ENCODE data around the gene MSI1. TPM values are rescaled to one million over a fixed set of nuclear protein-coding genes. Genes with fewer than 3 reads are reported as not detected.

The MSI1 gene
- total RNA-seq, 1 donor from 2014 or later = 229 TPM

GRCh38 chr12:120399531-120399930 is 30.6 kb upstream of the MSI1 start:
- Mint-ChIP-seq H3K9me3 (no peaks in the 10 kb centered on the region), H3K36me3 (ENCODE audit: low read depth) (no peaks in the 10 kb centered on the region), H3K27ac (ENCODE audit: unreplicated experiment) (no peak overlapping the region), H3K4me1 (peaks cover 68% of the 10 kb centered on the region), H3K27me3 (ENCODE audit: low read depth) (no peaks in the 10 kb centered on the region), H3K4me3 (peak overlapping the region; percentile 8)
- TF ChIP-seq CTCF (conservative IDR thresholded peaks at IDR 0.05) = no peak
- no peak for DNase-seq (ENCODE audit: low read depth, low spot score)

- no peak for TF ChIP-seq CTCF (conservative IDR thresholded peaks at IDR 0.05)
- H3K4me1 Mint-ChIP-seq = peaks cover 75% of the 10 kb centered on the region
- H3K36me3 Mint-ChIP-seq (ENCODE audit: low read depth) = no peaks in the 10 kb centered on the region
- no peaks in the 10 kb centered on the region for H3K27me3 Mint-ChIP-seq (ENCODE audit: low read depth)
- DNase-seq (ENCODE audit: low read depth, low spot score) = peak; percentile 76
- peak overlapping the region; percentile 94 for H3K27ac Mint-ChIP-seq (ENCODE audit: unreplicated experiment)
- peak overlapping the region; percentile 57 for H3K4me3 Mint-ChIP-seq
- H3K9me3 Mint-ChIP-seq = no peaks in the 10 kb centered on the region
Measured at GRCh38 chr12:120397824-120398540, 29.0 kb upstream of the MSI1 start.

- Mint-ChIP-seq H3K4me3 (peak overlapping the region; percentile 44), H3K9me3 (no peaks in the 10 kb centered on the region), H3K36me3 (ENCODE audit: low read depth) (no peaks in the 10 kb centered on the region), H3K27ac (ENCODE audit: unreplicated experiment) (peak overlapping the region; percentile 90), H3K27me3 (ENCODE audit: low read depth) (no peaks in the 10 kb centered on the region), H3K4me1 (peaks cover 68% of the 10 kb centered on the region)
- no peak for DNase-seq (ENCODE audit: low read depth, low spot score)
- no peak for TF ChIP-seq CTCF (conservative IDR thresholded peaks at IDR 0.05)
Measured at GRCh38 chr12:120394483-120395367, 25.8 kb upstream of the MSI1 start.

- peaks cover 53% of the 10 kb centered on the region for H3K4me1 Mint-ChIP-seq
- H3K27me3 Mint-ChIP-seq (ENCODE audit: low read depth) = no peaks in the 10 kb centered on the region
- no peak for TF ChIP-seq CTCF (conservative IDR thresholded peaks at IDR 0.05)
- DNase-seq (ENCODE audit: low read depth, low spot score) = no peak
- H3K36me3 Mint-ChIP-seq (ENCODE audit: low read depth) = no peaks in the 10 kb centered on the region
- peak overlapping the region; percentile 38 for H3K4me3 Mint-ChIP-seq
- no peaks in the 10 kb centered on the region for H3K9me3 Mint-ChIP-seq
- H3K27ac Mint-ChIP-seq (ENCODE audit: unreplicated experiment) = peak overlapping the region; percentile 71
Measured at GRCh38 chr12:120390540-120391120, 21.7 kb upstream of the MSI1 start.

GRCh38 chr12:120388691-120389481 is 19.9 kb upstream of the MSI1 start:
- H3K4me3 Mint-ChIP-seq = peak overlapping the region; percentile 80
- TF ChIP-seq CTCF (conservative IDR thresholded peaks at IDR 0.05) = no peak
- no peaks in the 10 kb centered on the region for H3K27me3 Mint-ChIP-seq (ENCODE audit: low read depth)
- peak overlapping the region; percentile 96 for H3K27ac Mint-ChIP-seq (ENCODE audit: unreplicated experiment)
- peaks cover 37% of the 10 kb centered on the region for H3K4me1 Mint-ChIP-seq
- H3K36me3 Mint-ChIP-seq (ENCODE audit: low read depth) = no peaks in the 10 kb centered on the region
- no peaks in the 10 kb centered on the region for H3K9me3 Mint-ChIP-seq
- DNase-seq (ENCODE audit: low read depth, low spot score) = peak; percentile 56

Measured in neural crest cell (in vitro differentiated cells).